ENCODE results near the gene AFAP1L2.
"Not testable (repeated sequence)": the region's sequence is repeated elsewhere in the genome, so short reads cannot be mapped to it uniquely, and the experiment has no call there.

The AFAP1L2 gene

GRCh38 chr10:114359041-114359952 is 45.0 kb downstream of the AFAP1L2 start:
- no peak for DNase-seq

GRCh38 chr10:114357515-114357996 is 46.7 kb downstream of the AFAP1L2 start:
- no peak for DNase-seq

- no peak for DNase-seq
These were observed 47.4 kb downstream of the AFAP1L2 start for GRCh38 chr10:114356751-114357514.

GRCh38 chr10:114356126-114356525 is 48.2 kb downstream of the AFAP1L2 start:
- DNase-seq: no peak

- DNase-seq: no peak
These were observed 50.9 kb downstream of the AFAP1L2 start for GRCh38 chr10:114353383-114353782.

- DNase-seq: no peak
These were observed 51.5 kb downstream of the AFAP1L2 start for GRCh38 chr10:114352653-114353298.

GRCh38 chr10:114350751-114351150 is 53.6 kb downstream of the AFAP1L2 start:
- no peak for DNase-seq

GRCh38 chr10:114349522-114350215 is 54.6 kb downstream of the AFAP1L2 start:
- DNase-seq: no peak

- DNase-seq: not testable (repeated sequence)
These were observed 55.2 kb downstream of the AFAP1L2 start for GRCh38 chr10:114349071-114349470.

- no peak for DNase-seq
These were observed 56.5 kb downstream of the AFAP1L2 start for GRCh38 chr10:114347791-114348190.

- DNase-seq: no peak
These were observed 57.1 kb downstream of the AFAP1L2 start for GRCh38 chr10:114347241-114347640.

GRCh38 chr10:114346176-114347031 is 57.9 kb downstream of the AFAP1L2 start:
- DNase-seq: no peak

- no peak for DNase-seq
These were observed 58.6 kb downstream of the AFAP1L2 start for GRCh38 chr10:114345701-114346100.

- DNase-seq: no peak
These were observed 60.4 kb downstream of the AFAP1L2 start for GRCh38 chr10:114343623-114344505.

- DNase-seq: no peak
These were observed 61.3 kb downstream of the AFAP1L2 start for GRCh38 chr10:114342976-114343375.

GRCh38 chr10:114340816-114341215 is 63.5 kb downstream of the AFAP1L2 start:
- no peak for DNase-seq

- peak; percentile 42 for DNase-seq
These were observed 66.5 kb downstream of the AFAP1L2 start for GRCh38 chr10:114337510-114338462.

- DNase-seq: no peak
These were observed 67.3 kb downstream of the AFAP1L2 start for GRCh38 chr10:114336823-114337509.

- no peak for DNase-seq
These were observed 68.7 kb downstream of the AFAP1L2 start for GRCh38 chr10:114335614-114336013.

Measured in stimulated activated CD8-positive, alpha-beta memory T cell treated with anti-CD3 and anti-CD28 coated beads, Interleukin-4, amount 100 ng/mL, for 48 hours (primary cell).